ENCODE results near the gene TNS4.

Gene TNS4

DNA sequence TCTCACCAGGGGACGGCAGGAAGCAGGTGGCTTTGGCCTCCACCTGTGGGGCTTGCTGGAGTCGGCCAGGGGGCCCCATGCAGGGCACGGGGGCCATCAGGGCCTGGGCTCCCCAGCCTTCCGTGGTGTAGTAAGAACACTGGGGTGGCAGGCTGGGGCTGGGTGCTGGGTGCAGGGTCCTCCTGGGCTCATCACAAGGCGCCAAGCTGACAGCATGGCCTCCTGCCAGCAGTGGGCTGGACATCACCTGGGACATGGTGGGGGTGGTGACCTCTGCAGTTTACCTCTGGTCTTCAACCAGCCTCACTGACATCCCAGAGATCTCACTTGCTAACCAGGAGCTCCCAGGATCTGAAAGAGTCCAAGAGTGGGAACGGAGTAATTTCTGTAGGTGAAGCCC is 5.3 kb downstream of the TNS4 start:
- no peaks in the 10 kb centered on the region for H3K36me3 ChIP-seq (replicated peaks; ENCODE audit: insufficient read depth, low read length)
- H3K9me2 ChIP-seq (replicated peaks; ENCODE audit: insufficient read depth, low read length) = no peaks in the 10 kb centered on the region
- H3K27ac ChIP-seq (ENCODE audit: low read length) = no peak overlapping the region
- H3K27me3 ChIP-seq (replicated peaks; ENCODE audit: insufficient read depth, low read length) = peaks cover 17% of the 10 kb centered on the region
- no peaks in the 10 kb centered on the region for H3F3A ChIP-seq (ENCODE audit: insufficient read depth, low read length)
- DNase-seq = no peak
- H3K9ac ChIP-seq (ENCODE audit: low read length) = no peak overlapping the region
- TF ChIP-seq, protein P1, sequence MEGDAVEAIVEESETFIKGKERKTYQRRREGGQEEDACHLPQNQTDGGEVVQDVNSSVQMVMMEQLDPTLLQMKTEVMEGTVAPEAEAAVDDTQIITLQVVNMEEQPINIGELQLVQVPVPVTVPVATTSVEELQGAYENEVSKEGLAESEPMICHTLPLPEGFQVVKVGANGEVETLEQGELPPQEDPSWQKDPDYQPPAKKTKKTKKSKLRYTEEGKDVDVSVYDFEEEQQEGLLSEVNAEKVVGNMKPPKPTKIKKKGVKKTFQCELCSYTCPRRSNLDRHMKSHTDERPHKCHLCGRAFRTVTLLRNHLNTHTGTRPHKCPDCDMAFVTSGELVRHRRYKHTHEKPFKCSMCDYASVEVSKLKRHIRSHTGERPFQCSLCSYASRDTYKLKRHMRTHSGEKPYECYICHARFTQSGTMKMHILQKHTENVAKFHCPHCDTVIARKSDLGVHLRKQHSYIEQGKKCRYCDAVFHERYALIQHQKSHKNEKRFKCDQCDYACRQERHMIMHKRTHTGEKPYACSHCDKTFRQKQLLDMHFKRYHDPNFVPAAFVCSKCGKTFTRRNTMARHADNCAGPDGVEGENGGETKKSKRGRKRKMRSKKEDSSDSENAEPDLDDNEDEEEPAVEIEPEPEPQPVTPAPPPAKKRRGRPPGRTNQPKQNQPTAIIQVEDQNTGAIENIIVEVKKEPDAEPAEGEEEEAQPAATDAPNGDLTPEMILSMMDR (IDR thresholded peaks at IDR 0.05; ENCODE audit: low read length) = no peak
- TF ChIP-seq EZH2phosphoT487 (IDR thresholded peaks at IDR 0.05; ENCODE audit: low read length) (no peak), EZH2 (optimal IDR thresholded peaks at IDR 0.05; ENCODE audit: low read depth, low read length) (no peak)
- H3K9me3 ChIP-seq (replicated peaks; ENCODE audit: insufficient read depth, low read length) = no peaks in the 10 kb centered on the region
- no peaks in the 10 kb centered on the region for H4K20me1 ChIP-seq (ENCODE audit: insufficient read depth, low read length)
- no peak overlapping the region for H2AFZ ChIP-seq (ENCODE audit: low read length)
- H3K4me1 ChIP-seq (ENCODE audit: low read length) = no peaks in the 10 kb centered on the region
- no peaks in the 10 kb centered on the region for H3K79me2 ChIP-seq (ENCODE audit: low read length)
- no peak overlapping the region for H3K4me2 ChIP-seq (ENCODE audit: low read depth, low read length)
- no peak overlapping the region for H3K4me3 ChIP-seq (ENCODE audit: low read length)

DNA sequence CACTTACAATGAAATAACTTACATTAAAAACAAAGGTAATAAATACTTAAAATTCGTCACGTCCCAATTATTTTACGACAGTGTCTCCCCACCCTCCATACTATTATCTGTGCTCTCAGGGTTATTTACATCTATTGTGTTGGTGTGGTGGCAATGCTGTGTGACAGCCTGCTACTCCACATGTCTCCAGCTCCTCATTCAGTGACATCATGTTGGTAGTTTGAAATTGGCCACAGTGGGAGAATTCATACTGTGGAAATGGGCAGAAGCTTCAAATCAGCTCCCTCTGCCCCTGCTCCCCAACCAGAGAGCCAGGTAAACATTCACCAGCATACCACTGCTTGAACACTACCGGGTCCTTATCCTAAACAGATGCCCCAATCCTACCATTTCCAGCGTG is 6.3 kb downstream of the TNS4 start:
- H3K27ac ChIP-seq (ENCODE audit: low read length) = no peak overlapping the region
- H3K4me2 ChIP-seq (ENCODE audit: low read depth, low read length) = no peak overlapping the region
- no peak overlapping the region for H3K9ac ChIP-seq (ENCODE audit: low read length)
- no peaks in the 10 kb centered on the region for H3F3A ChIP-seq (ENCODE audit: insufficient read depth, low read length)
- H3K4me3 ChIP-seq (ENCODE audit: low read length) = no peak overlapping the region
- H3K9me2 ChIP-seq (replicated peaks; ENCODE audit: insufficient read depth, low read length) = no peaks in the 10 kb centered on the region
- no peak overlapping the region for H2AFZ ChIP-seq (ENCODE audit: low read length)
- no peaks in the 10 kb centered on the region for H3K9me3 ChIP-seq (replicated peaks; ENCODE audit: insufficient read depth, low read length)
- no peak for DNase-seq
- no peaks in the 10 kb centered on the region for H3K79me2 ChIP-seq (ENCODE audit: low read length)
- TF ChIP-seq EZH2 (optimal IDR thresholded peaks at IDR 0.05; ENCODE audit: low read depth, low read length) (no peak), EZH2phosphoT487 (IDR thresholded peaks at IDR 0.05; ENCODE audit: low read length) (no peak)
- TF ChIP-seq, protein P1 (IDR thresholded peaks at IDR 0.05; ENCODE audit: low read length) = no peak
- H4K20me1 ChIP-seq (ENCODE audit: insufficient read depth, low read length) = no peaks in the 10 kb centered on the region
- H3K27me3 ChIP-seq (replicated peaks; ENCODE audit: insufficient read depth, low read length) = peaks cover 16% of the 10 kb centered on the region
- H3K36me3 ChIP-seq (replicated peaks; ENCODE audit: insufficient read depth, low read length) = no peaks in the 10 kb centered on the region
- H3K4me1 ChIP-seq (ENCODE audit: low read length) = no peaks in the 10 kb centered on the region

DNA sequence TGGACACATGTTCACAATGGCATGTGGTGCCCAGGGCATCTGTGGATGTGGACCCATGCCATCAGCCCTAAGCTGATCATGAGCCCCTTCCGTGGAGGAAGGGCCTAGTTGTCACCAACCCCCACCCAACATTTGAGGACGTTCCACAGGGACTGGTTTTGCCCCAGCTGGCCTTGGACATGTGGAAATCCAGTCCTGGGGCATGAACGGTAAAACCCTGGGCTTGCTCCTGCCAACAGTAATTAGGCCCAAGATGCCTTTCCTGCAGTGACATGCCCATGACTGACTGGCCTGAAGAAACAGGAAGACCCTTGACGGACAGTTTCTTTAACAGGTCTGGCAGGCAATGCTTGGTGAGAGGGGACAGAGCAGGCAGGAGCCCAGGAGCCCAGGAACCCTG is 7.7 kb downstream of the TNS4 start:
- no peaks in the 10 kb centered on the region for H4K20me1 ChIP-seq (ENCODE audit: insufficient read depth, low read length)
- peaks cover 10% of the 10 kb centered on the region; the same call in 1 of the 2 replicates for H3K27me3 ChIP-seq (replicated peaks; ENCODE audit: insufficient read depth, low read length)
- H3K9me2 ChIP-seq (replicated peaks; ENCODE audit: insufficient read depth, low read length) = no peaks in the 10 kb centered on the region
- no peak overlapping the region for H3K4me2 ChIP-seq (ENCODE audit: low read depth, low read length)
- no peaks in the 10 kb centered on the region for H3K36me3 ChIP-seq (replicated peaks; ENCODE audit: insufficient read depth, low read length)
- H3K4me3 ChIP-seq (ENCODE audit: low read length) = no peak overlapping the region
- no peaks in the 10 kb centered on the region for H3K9me3 ChIP-seq (replicated peaks; ENCODE audit: insufficient read depth, low read length)
- TF ChIP-seq EZH2phosphoT487 (IDR thresholded peaks at IDR 0.05; ENCODE audit: low read length) (no peak), EZH2 (optimal IDR thresholded peaks at IDR 0.05; ENCODE audit: low read depth, low read length) (no peak)
- TF ChIP-seq, protein P1 (IDR thresholded peaks at IDR 0.05; ENCODE audit: low read length) = no peak
- H3K9ac ChIP-seq (ENCODE audit: low read length) = no peak overlapping the region
- H3K79me2 ChIP-seq (ENCODE audit: low read length) = no peaks in the 10 kb centered on the region
- no peak overlapping the region for H2AFZ ChIP-seq (ENCODE audit: low read length)
- H3K27ac ChIP-seq (ENCODE audit: low read length) = no peak overlapping the region
- DNase-seq = no peak
- H3K4me1 ChIP-seq (ENCODE audit: low read length) = no peaks in the 10 kb centered on the region
- H3F3A ChIP-seq (ENCODE audit: insufficient read depth, low read length) = no peaks in the 10 kb centered on the region
